ENCODE measurements around the gene CBARP. TPM values are rescaled to one million over a fixed set of nuclear protein-coding genes. Genes with fewer than 3 reads are reported as not detected.

CBARP gene
- total and polyA plus RNA-seq, 9 of the 15 experiments (the other 6 are each of a cell fraction or from before 2014, with no cell fraction given) = 0.03 to 8.9 (median 1.2) TPM; not detected in 1

DNA sequence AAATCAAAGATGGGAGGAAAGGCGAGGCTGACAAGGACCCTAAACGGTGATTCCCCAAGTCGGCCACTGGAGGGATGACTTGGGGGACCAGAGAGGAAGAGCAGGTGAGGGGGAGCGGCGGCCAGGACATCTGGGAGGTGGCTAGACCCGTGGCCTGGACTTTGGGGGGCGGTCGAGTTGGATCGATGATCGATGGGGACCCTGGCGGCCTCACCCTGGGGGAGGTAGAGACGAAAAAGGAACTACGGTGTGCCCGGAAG is 23.7 kb upstream of the CBARP start:
- no TSS peak for BruUV-seq (replicated peaks)
- 0 out of 2 replicates have a peak, but pooled peaks cover 7% of the 10 kb centered on the region for H4K20me1 ChIP-seq (replicated peaks; ENCODE audit: control insufficient read depth, insufficient read depth, low read length)
- peaks cover 22% of the 10 kb centered on the region; the same call in 2 of the 3 replicates for H3K36me3 ChIP-seq (ENCODE audit: control insufficient read depth, insufficient read depth, low read length)
- POLR2A ChIA-PET = interaction anchor here (1.1 to 2.6 kb wide), 2 partner anchors 9 to 11 kb away, joined by 3 to 14 read pairs; no protein-coding TSS in a partner anchor
- intact Hi-C loops (cut with micrococcal nuclease) (no loop called here), in situ Hi-C loops (cut with MboI) (no loop called here)
- H3K9ac ChIP-seq (ENCODE audit: insufficient read depth in 1 of 2, low read depth in 2 of 2, low read length in 2 of 2) = peak overlapping the region; percentile 71 to 92
- no peaks in the 10 kb centered on the region for H3K9me3 ChIP-seq (replicated peaks; ENCODE audit: control insufficient read depth, insufficient read depth, low read depth, low read length)
- H2AFZ ChIP-seq (ENCODE audit: low read depth, low read length) = peak overlapping the region; percentile 52; the same call in 1 of the 2 replicates
- H3K4me1 ChIP-seq (replicated peaks in 1 of 2; ENCODE audit: control insufficient read depth in 2 of 2, insufficient read depth in 2 of 2, low read length in 2 of 2) = peaks cover 64 to 95% of the 10 kb centered on the region in 2 experiments
- peaks cover 20% of the 10 kb centered on the region; the same call in 2 of the 3 replicates for H3K79me2 ChIP-seq (ENCODE audit: control insufficient read depth, insufficient read depth, low read length)
- H3K4me3 ChIP-seq = peak overlapping the region; percentile 66
- FAIRE-seq (no peak), DNase-seq (ENCODE audit: extremely low read depth in 1 of 4, low spot score in 3 of 4) (no peak), ATAC-seq (no peak)
- 24% methylated on average over 14 of the region's 14 CpGs for WGBS (ENCODE audit: insufficient coverage, low coverage, missing lambda C conversion rate)
- H3K4me2 ChIP-seq (ENCODE audit: insufficient read depth, low read length) = peak overlapping the region; percentile 84
- no peaks in the 10 kb centered on the region for H3K9me1 ChIP-seq (ENCODE audit: control insufficient read depth, insufficient read depth, low read length)
- peak overlapping the region; percentile 83 for H3K27ac ChIP-seq (ENCODE audit: extremely low read depth, low read depth, low read length)
- no peaks in the 10 kb centered on the region for H3K27me3 ChIP-seq (ENCODE audit: control insufficient read depth in 2 of 2, insufficient read depth in 2 of 2, low read length in 2 of 2)
- CTCF ChIA-PET (ENCODE audit: low intra/inter-chr PET ratio) = no interaction called here
- TF ChIP-seq ELF4 (CRISPR knock-in tag; IDR thresholded peaks at IDR 0.05) (0 out of 2 replicates have a peak, but pooled peaks have one; percentile 41), OTX1 (CRISPR knock-in tag; IDR thresholded peaks at IDR 0.05) (peak; percentile 76; the same call in 1 of the 2 replicates), DPF2 (IDR thresholded peaks at IDR 0.05) (0 out of 2 replicates have a peak, but pooled peaks have one; percentile 8), PHF8 (IDR thresholded peaks at IDR 0.05; ENCODE audit: borderline replicate concordance, low read length) (peak; percentile 9; the same call in 1 of the 2 replicates), ZFP1 (CRISPR knock-in tag; IDR thresholded peaks at IDR 0.05) (no peak), YY1 (IDR thresholded peaks at IDR 0.05; ENCODE audit: borderline replicate concordance in 1 of 3, control insufficient read depth in 1 of 3, extremely low read depth in 1 of 3, insufficient read depth in 3 of 3, insufficient read length in 1 of 3, insufficient replicate concordance in 2 of 3, low read depth in 1 of 3, low read length in 2 of 3) (peak in 1 of 3 experiments; percentile 7), ETS2 (tag; IDR thresholded peaks at IDR 0.05; ENCODE audit: borderline replicate concordance, poor library complexity, severe bottlenecking) (no peak), SMARCE1 (IDR thresholded peaks at IDR 0.05) (0 out of 2 replicates have a peak, but pooled peaks have one; percentile 32), MTA3 (IDR thresholded peaks at IDR 0.05; ENCODE audit: borderline replicate concordance) (0 out of 2 replicates have a peak, but pooled peaks have one; percentile 13), HDAC1 (IDR thresholded peaks at IDR 0.05) (peak in 1 of 2 experiments; percentile 1; a peak in 1 of 4 replicates), ZNF263 (CRISPR knock-in tag; IDR thresholded peaks at IDR 0.05; ENCODE audit: borderline replicate concordance) (peak; percentile 58; the same call in 1 of the 2 replicates)
- TF ChIP-seq, protein P1, sequence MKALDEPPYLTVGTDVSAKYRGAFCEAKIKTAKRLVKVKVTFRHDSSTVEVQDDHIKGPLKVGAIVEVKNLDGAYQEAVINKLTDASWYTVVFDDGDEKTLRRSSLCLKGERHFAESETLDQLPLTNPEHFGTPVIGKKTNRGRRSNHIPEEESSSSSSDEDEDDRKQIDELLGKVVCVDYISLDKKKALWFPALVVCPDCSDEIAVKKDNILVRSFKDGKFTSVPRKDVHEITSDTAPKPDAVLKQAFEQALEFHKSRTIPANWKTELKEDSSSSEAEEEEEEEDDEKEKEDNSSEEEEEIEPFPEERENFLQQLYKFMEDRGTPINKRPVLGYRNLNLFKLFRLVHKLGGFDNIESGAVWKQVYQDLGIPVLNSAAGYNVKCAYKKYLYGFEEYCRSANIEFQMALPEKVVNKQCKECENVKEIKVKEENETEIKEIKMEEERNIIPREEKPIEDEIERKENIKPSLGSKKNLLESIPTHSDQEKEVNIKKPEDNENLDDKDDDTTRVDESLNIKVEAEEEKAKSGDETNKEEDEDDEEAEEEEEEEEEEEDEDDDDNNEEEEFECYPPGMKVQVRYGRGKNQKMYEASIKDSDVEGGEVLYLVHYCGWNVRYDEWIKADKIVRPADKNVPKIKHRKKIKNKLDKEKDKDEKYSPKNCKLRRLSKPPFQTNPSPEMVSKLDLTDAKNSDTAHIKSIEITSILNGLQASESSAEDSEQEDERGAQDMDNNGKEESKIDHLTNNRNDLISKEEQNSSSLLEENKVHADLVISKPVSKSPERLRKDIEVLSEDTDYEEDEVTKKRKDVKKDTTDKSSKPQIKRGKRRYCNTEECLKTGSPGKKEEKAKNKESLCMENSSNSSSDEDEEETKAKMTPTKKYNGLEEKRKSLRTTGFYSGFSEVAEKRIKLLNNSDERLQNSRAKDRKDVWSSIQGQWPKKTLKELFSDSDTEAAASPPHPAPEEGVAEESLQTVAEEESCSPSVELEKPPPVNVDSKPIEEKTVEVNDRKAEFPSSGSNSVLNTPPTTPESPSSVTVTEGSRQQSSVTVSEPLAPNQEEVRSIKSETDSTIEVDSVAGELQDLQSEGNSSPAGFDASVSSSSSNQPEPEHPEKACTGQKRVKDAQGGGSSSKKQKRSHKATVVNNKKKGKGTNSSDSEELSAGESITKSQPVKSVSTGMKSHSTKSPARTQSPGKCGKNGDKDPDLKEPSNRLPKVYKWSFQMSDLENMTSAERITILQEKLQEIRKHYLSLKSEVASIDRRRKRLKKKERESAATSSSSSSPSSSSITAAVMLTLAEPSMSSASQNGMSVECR (CRISPR knock-in tag; IDR thresholded peaks at IDR 0.05) = 0 out of 2 replicates have a peak, but pooled peaks have one; percentile 35
- TF ChIP-seq, protein P2, sequence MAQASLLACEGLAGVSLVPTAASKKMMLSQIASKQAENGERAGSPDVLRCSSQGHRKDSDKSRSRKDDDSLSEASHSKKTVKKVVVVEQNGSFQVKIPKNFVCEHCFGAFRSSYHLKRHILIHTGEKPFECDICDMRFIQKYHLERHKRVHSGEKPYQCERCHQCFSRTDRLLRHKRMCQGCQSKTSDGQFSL (CRISPR knock-in tag; IDR thresholded peaks at IDR 0.05) = peak; percentile 50; the same call in 1 of the 2 replicates
- TF ChIP-seq, protein P2 (tag; IDR thresholded peaks at IDR 0.05) = no peak

Measured in K562 (cell line).